Hepatocyte (in vitro differentiated cells): ENCODE results near the gene COX4I1. TPM values are rescaled to one million over a fixed set of nuclear protein-coding genes. Genes with fewer than 3 reads are reported as not detected.

Experiments used
- DNase-seq: peaks from one replicate; pipeline ENCODE4 v3.0.0-alpha.2; 2016; ENCODE audit warnings: low spot score
- H2AFZ ChIP-seq: fragments of 200-600 bp; sonication (generic); 2 replicates; pipeline ENCODE4 v1.6.0; 2016; ENCODE audit warnings: antibody characterized with exemption, mild to moderate bottlenecking
- H3K27ac ChIP-seq: fragments of 200-600 bp; sonication (generic); 2 replicates; pipeline ENCODE4 v1.5.1; 2016; ENCODE audit warnings: mild to moderate bottlenecking
- H3K27me3 ChIP-seq: fragments of 200-600 bp; sonication (generic); 2 replicates; pipeline ENCODE4 v1.6.1; 2016
- H3K36me3 ChIP-seq: fragments of 200-600 bp; sonication (generic); replicated peaks from 2 replicates; pipeline ENCODE4 v1.5.1; 2016; ENCODE audit warnings: low read depth; ENCODE audit not compliant: insufficient read depth
- H3K4me1 ChIP-seq: fragments of 200-600 bp; sonication (generic); 2 replicates; pipeline ENCODE4 v1.5.1; 2016; ENCODE audit warnings: mild to moderate bottlenecking, moderate library complexity; ENCODE audit not compliant: insufficient read depth
- H3K4me2 ChIP-seq: fragments of 200-600 bp; sonication (generic); 2 replicates; pipeline ENCODE4 v1.6.0; 2016
- H3K4me3 ChIP-seq: fragments of 200-600 bp; sonication (generic); 2 replicates; pipeline ENCODE4 v1.5.1; 2016; ENCODE audit warnings: mild to moderate bottlenecking
- H3K79me2 ChIP-seq: fragments of 200-600 bp; sonication (generic); 2 replicates; pipeline ENCODE4 v1.6.0; 2017; ENCODE audit warnings: mild to moderate bottlenecking
- H3K9me2 ChIP-seq: fragments of 200-600 bp; sonication (generic); replicated peaks from 2 replicates; pipeline ENCODE4 v1.6.0; 2017; ENCODE audit warnings: mild to moderate bottlenecking; ENCODE audit not compliant: insufficient read depth
- H3K9me3 ChIP-seq: fragments of 200-600 bp; sonication (generic); 2 replicates; pipeline ENCODE4 v1.5.1; 2016; ENCODE audit warnings: low read depth, mild to moderate bottlenecking
- H4K20me1 ChIP-seq: fragments of 200-600 bp; sonication (generic); 2 replicates; pipeline ENCODE4 v1.6.0; 2016; ENCODE audit warnings: mild to moderate bottlenecking; ENCODE audit not compliant: insufficient read depth, poor library complexity, severe bottlenecking
- EZH2 ChIP-seq: fragments of 200-600 bp; sonication (generic); IDR thresholded peaks from 2 replicates; pipeline ENCODE4 v1.6.1; 2016; ENCODE audit warnings: antibody characterized with exemption, mild to moderate bottlenecking, borderline replicate concordance
- EZH2phosphoT487 ChIP-seq: fragments of 200-600 bp; sonication (generic); IDR thresholded peaks from one replicate; pipeline ENCODE4 v1.6.1; 2018; ENCODE audit warnings: antibody characterized with exemption, mild to moderate bottlenecking, low read depth, moderate library complexity; ENCODE audit not compliant: unreplicated experiment, severe bottlenecking
- WGBS: methylation state at CpG from one replicate; pipeline ENCODE4 v1.1.6; 2016; ENCODE audit warnings: low lambda C conversion rate; ENCODE audit errors: missing lambda C conversion rate; 5-methylcytosine and 5-hydroxymethylcytosine counted together
- polyA plus RNA-seq: library from polyadenylated mRNA; unstranded; fragments of >200 nt; fragmentation: Nextera tagmentation; extraction: Ambion mirVana; gene quantifications from 2 replicates; pipeline ENCODE4 v1.2.1, GENCODE V29; 2016
- total RNA-seq: library from RNA; depleted of rRNA; stranded (reverse); fragments of >200 nt; gene quantifications from 2 replicates; pipeline ENCODE4 v1.2.3, GENCODE V29; 2014
- TF ChIP-seq, protein P1 (sequence below): fragments of 200-600 bp; sonication (generic); IDR thresholded peaks from 2 replicates; pipeline ENCODE4 v1.5.1; 2016; ENCODE audit warnings: antibody characterized with exemption, mild to moderate bottlenecking; ENCODE audit not compliant: poor library complexity

Gene COX4I1
- total RNA-seq (449 and 496 TPM in 2 replicates), polyA plus RNA-seq (655 and 694 TPM in 2 replicates)

DNA sequence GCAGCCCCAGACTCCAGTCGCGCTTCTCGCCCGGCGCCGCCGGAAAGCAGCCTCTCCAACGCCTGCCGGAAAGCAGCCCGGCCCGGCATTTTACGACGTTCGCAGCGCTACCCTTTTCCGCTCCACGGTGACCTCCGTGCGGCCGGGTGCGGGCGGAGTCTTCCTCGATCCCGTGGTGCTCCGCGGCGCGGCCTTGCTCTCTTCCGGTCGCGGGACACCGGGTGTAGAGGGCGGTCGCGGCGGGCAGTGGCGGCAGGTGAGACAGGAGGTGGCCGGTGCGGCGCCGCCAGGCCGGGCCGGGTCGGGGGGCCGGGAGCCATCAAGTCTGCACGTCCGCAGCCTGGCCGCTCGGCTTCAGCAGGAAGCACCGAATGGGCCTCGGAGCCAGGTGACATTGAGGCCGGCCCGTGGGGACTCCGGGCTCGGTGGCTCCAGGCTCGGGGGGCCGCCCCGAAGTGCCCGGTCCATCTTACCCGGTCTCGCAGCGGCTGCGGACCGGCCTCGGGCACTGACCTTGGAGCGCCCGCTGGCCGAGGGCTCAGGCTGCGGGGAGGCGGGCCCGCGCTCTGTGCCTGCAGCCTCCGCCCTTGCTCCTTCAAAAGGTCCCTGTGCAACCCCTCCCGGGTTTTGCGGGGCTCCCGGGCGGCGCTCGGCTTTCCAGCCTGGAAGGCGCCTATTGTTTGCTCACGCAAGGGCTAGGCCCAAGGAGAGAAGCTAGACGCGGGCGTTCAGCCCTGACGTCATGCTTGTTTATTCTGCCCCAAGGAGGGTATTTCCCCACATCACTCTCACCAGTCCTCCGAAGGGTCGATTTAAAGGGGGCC is at the start of gene COX4I1, which contains the start of gene EMC8:
Gene COX4I1 (plus strand): TSS at position 199 of the 824 bp plus-strand sequence. CDS start 1,511 bp downstream, outside the sequence.
Gene EMC8 (minus strand): TSS at position 48 of the 824 bp plus-strand sequence. CDS start 249 bp downstream, outside the sequence.
- Histone ChIP-seq H3K4me3 (peak within 1 kb of the TSS; percentile 74), H3K9me3 (no peaks in the 10 kb centered on the region), H3K4me2 (peak within 1 kb of the TSS; percentile 94), H3K9me2 (no peaks in the 10 kb centered on the region), H4K20me1 (peaks cover 22% of the 10 kb centered on the region), H3K27ac (peak within 1 kb of the TSS; percentile 97), H2AFZ (peak within 1 kb of the TSS; percentile 28), H3K79me2 (peaks cover 85% of the 10 kb centered on the region), H3K27me3 (no peaks in the 10 kb centered on the region), H3K4me1 (peaks cover 11% of the 10 kb centered on the region), H3K36me3 (no peaks in the 10 kb centered on the region)
- WGBS = 1% methylated on average over 74 of the region's 87 CpGs
- TF ChIP-seq EZH2 = no peak
- TF ChIP-seq, protein P1, sequence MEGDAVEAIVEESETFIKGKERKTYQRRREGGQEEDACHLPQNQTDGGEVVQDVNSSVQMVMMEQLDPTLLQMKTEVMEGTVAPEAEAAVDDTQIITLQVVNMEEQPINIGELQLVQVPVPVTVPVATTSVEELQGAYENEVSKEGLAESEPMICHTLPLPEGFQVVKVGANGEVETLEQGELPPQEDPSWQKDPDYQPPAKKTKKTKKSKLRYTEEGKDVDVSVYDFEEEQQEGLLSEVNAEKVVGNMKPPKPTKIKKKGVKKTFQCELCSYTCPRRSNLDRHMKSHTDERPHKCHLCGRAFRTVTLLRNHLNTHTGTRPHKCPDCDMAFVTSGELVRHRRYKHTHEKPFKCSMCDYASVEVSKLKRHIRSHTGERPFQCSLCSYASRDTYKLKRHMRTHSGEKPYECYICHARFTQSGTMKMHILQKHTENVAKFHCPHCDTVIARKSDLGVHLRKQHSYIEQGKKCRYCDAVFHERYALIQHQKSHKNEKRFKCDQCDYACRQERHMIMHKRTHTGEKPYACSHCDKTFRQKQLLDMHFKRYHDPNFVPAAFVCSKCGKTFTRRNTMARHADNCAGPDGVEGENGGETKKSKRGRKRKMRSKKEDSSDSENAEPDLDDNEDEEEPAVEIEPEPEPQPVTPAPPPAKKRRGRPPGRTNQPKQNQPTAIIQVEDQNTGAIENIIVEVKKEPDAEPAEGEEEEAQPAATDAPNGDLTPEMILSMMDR = no peak
- TF ChIP-seq EZH2phosphoT487 = no peak
- peak; percentile 96 for DNase-seq

DNA sequence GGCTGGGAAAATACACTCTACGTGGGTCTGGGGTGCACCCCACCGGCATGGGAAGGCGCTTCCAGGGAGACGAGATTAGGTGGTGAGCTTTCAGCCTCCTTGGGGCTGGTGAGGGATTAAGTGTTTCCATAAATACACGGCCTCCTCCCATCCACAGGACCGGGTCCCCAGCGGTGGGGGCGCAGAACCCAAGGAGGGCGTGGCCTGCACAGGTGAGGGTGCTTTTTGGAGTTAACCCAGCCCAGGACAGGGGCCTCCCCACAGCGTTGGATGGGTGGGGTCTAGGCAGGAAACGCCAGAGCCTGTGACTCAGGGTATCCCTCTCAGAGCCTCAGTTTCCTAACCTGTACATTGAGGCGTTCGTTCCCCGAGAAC is 49.7 kb upstream of the COX4I1 start:
- H3K4me1 ChIP-seq = peaks cover 16% of the 10 kb centered on the region
- no peak overlapping the region for H2AFZ ChIP-seq
- TF ChIP-seq EZH2 = no peak
- TF ChIP-seq, protein P1 = no peak
- no peak for TF ChIP-seq EZH2phosphoT487
- H3K27me3 ChIP-seq = peaks cover 18% of the 10 kb centered on the region
- H3K79me2 ChIP-seq = no peaks in the 10 kb centered on the region
- H3K36me3 ChIP-seq = no peaks in the 10 kb centered on the region
- no peaks in the 10 kb centered on the region for H3K9me3 ChIP-seq
- H3K4me2 ChIP-seq = peak overlapping the region; percentile 99
- no peaks in the 10 kb centered on the region for H4K20me1 ChIP-seq
- no peak overlapping the region for H3K4me3 ChIP-seq
- 26% methylated on average over 14 of the region's 14 CpGs for WGBS
- H3K9me2 ChIP-seq = no peaks in the 10 kb centered on the region
- no peak for DNase-seq
- H3K27ac ChIP-seq = no peak overlapping the region

DNA sequence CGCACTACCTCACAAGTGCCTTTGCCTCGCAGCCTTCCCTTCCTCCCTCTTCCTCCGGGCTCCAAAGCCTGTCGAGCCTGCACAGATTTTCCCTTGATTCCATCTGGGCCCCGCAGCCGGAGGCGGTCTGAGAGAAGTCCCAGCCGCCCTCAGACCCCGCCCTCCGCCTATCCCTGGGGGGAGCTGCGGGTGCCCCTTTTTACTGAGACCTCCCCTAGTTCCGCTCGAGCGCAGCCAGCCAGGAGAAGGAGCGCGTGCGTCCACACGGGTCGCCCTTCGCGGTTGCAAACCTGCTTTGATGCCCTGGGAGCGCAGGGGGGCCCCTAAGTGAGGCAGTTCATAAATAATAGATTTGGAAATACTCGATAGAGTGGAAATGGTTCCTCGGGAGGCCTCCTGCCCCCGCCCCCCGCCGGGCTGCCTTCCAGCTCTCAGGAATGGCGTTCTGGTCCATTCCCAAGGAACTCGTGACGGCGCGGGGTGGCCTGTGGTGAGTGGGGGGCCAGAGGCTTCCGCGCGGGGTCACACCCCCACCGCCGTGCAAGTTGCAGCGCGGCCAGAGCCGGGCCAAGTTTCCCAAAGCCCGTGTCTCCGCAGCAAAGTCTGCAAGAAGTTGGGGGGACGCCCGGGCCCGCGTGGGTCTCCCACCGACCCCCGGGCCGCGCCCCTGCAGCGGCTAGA is 49.2 kb upstream of the COX4I1 start:
- Histone ChIP-seq H2AFZ (peak overlapping the region; percentile 69), H3K27me3 (peaks cover 18% of the 10 kb centered on the region), H3K9me2 (no peaks in the 10 kb centered on the region), H4K20me1 (no peaks in the 10 kb centered on the region), H3K4me1 (peaks cover 16% of the 10 kb centered on the region), H3K79me2 (no peaks in the 10 kb centered on the region), H3K4me2 (peak overlapping the region; percentile 99), H3K36me3 (no peaks in the 10 kb centered on the region), H3K9me3 (no peaks in the 10 kb centered on the region), H3K27ac (no peak overlapping the region), H3K4me3 (peak overlapping the region; percentile 50)
- peak; percentile 60 for DNase-seq
- TF ChIP-seq, protein P1 = no peak
- TF ChIP-seq EZH2phosphoT487 (no peak), EZH2 (no peak)
- WGBS = 2% methylated on average over 51 of the region's 51 CpGs
